Cardiac muscle cell (in vitro differentiated cells and primary cell): ENCODE measurements around the gene TMEM45A. TPM values are rescaled to one million over a fixed set of nuclear protein-coding genes. Genes with fewer than 3 reads are reported as not detected.
A peak's percentile ranks its signal among the peaks of the same experiment; 100 is the strongest.

Source experiments
- DNase-seq, 2 donors: peaks; one replicate each; pipeline versions ENCODE4 v3.0.0 to v3.0.0-alpha.2; 2010 to 2017; ENCODE audit warnings: low read depth in 1 of 2, low spot score in 1 of 2
- H3K27ac ChIP-seq: fragments of 200-600 bp; sonication (generic); 2 replicates; pipeline ENCODE4 v1.5.1; 2016
- H3K27me3 ChIP-seq: fragments of 200-600 bp; sonication (generic); 2 replicates; pipeline ENCODE4 v1.6.0; 2016; ENCODE audit warnings: control low read depth
- H3K36me3 ChIP-seq: fragments of 200-600 bp; sonication (generic); 2 replicates; pipeline ENCODE4 v1.5.1; 2016; ENCODE audit warnings: control low read depth
- H3K4me1 ChIP-seq: fragments of 200-600 bp; sonication (generic); 2 replicates; pipeline ENCODE4 v1.8.1; 2017; ENCODE audit warnings: low read depth, mild to moderate bottlenecking, mixed run types
- H3K4me3 ChIP-seq: fragments of 200-600 bp; sonication (generic); 2 replicates; pipeline ENCODE4 v1.5.1; 2016; ENCODE audit warnings: mild to moderate bottlenecking
- H3K9me3 ChIP-seq: fragments of 200-600 bp; sonication (generic); 2 replicates; pipeline ENCODE4 v1.5.1; 2017; ENCODE audit warnings: low read depth, mild to moderate bottlenecking, control low read depth
- CTCF ChIP-seq: IDR thresholded peaks from 2 replicates; pipeline ENCODE4 v1.5.1; 2012; ENCODE audit warnings: low read depth, mild to moderate bottlenecking, low read length
- polyA plus RNA-seq: library from polyadenylated mRNA; unstranded; fragments of >200 nt; fragmentation: Nextera tagmentation; extraction: Ambion mirVana; gene quantifications from 2 replicates; pipeline ENCODE4 v1.2.1, GENCODE V29; 2016
- total RNA-seq: library from RNA; depleted of rRNA; stranded (reverse); fragments of >200 nt; gene quantifications from 2 replicates; pipeline ENCODE4 v1.2.3, GENCODE V29; 2016

TMEM45A gene
- total and polyA plus RNA-seq, 2 experiments from 2014 or later: 37.6 to 96.3 TPM

- H3K27ac ChIP-seq: peak overlapping the region; percentile 10
- DNase-seq: no peak
- no peaks in the 10 kb centered on the region for H3K36me3 ChIP-seq
- no peaks in the 10 kb centered on the region for H3K9me3 ChIP-seq
- no peaks in the 10 kb centered on the region for H3K27me3 ChIP-seq
- no peak for TF ChIP-seq CTCF
- H3K4me1 ChIP-seq: peaks cover 5% of the 10 kb centered on the region
- H3K4me3 ChIP-seq: no peak overlapping the region
Observed at GRCh38 chr3:100455841-100456550, 36.4 kb upstream of the TMEM45A start.

GRCh38 chr3:100456745-100457144 is 35.7 kb upstream of the TMEM45A start:
- H3K27ac ChIP-seq: no peak overlapping the region
- TF ChIP-seq CTCF: no peak

GRCh38 chr3:100457811-100458210 is 34.6 kb upstream of the TMEM45A start:
- Histone ChIP-seq H3K27ac (no peak overlapping the region), H3K36me3 (no peaks in the 10 kb centered on the region), H3K4me1 (peaks cover 5% of the 10 kb centered on the region), H3K4me3 (no peak overlapping the region), H3K27me3 (no peaks in the 10 kb centered on the region), H3K9me3 (no peaks in the 10 kb centered on the region)
- TF ChIP-seq CTCF: no peak
- DNase-seq: no peak

More at GRCh38 chr3:100456745-100457144, 35.7 kb upstream of the TMEM45A start:
- no peak for DNase-seq
- no peaks in the 10 kb centered on the region for H3K27me3 ChIP-seq
- H3K4me1 ChIP-seq: peaks cover 5% of the 10 kb centered on the region
- H3K4me3 ChIP-seq: no peak overlapping the region
- H3K36me3 ChIP-seq: no peaks in the 10 kb centered on the region
- no peaks in the 10 kb centered on the region for H3K9me3 ChIP-seq

GRCh38 chr3:100458814-100459213 is 33.6 kb upstream of the TMEM45A start:
- Histone ChIP-seq H3K27ac (no peak overlapping the region), H3K36me3 (no peaks in the 10 kb centered on the region), H3K4me1 (peaks cover 5% of the 10 kb centered on the region), H3K27me3 (no peaks in the 10 kb centered on the region), H3K9me3 (no peaks in the 10 kb centered on the region), H3K4me3 (no peak overlapping the region)
- no peak for TF ChIP-seq CTCF
- DNase-seq: no peak

- Histone ChIP-seq H3K27ac (no peak overlapping the region), H3K36me3 (no peaks in the 10 kb centered on the region), H3K4me3 (no peak overlapping the region), H3K27me3 (no peaks in the 10 kb centered on the region), H3K4me1 (no peaks in the 10 kb centered on the region), H3K9me3 (no peaks in the 10 kb centered on the region)
- TF ChIP-seq CTCF: peak; percentile 73
- DNase-seq: peak; percentile 70 to 85
Observed at GRCh38 chr3:100463002-100463401, 29.4 kb upstream of the TMEM45A start.
